GM12801 (cell line): ENCODE data around the gene RPRD2.

ENCODE experiments used
- TF ChIP-seq, protein P1 (sequence below): IDR thresholded peaks from one replicate; pipeline ENCODE4 v1.5.1; 2011; ENCODE audit warnings: control low read depth; ENCODE audit not compliant: insufficient read length; ENCODE audit errors: extremely low read depth

RPRD2 gene

GRCh38 chr1:150362721-150363425, 1.1 kb upstream of the RPRD2 start:
- TF ChIP-seq, protein P1, sequence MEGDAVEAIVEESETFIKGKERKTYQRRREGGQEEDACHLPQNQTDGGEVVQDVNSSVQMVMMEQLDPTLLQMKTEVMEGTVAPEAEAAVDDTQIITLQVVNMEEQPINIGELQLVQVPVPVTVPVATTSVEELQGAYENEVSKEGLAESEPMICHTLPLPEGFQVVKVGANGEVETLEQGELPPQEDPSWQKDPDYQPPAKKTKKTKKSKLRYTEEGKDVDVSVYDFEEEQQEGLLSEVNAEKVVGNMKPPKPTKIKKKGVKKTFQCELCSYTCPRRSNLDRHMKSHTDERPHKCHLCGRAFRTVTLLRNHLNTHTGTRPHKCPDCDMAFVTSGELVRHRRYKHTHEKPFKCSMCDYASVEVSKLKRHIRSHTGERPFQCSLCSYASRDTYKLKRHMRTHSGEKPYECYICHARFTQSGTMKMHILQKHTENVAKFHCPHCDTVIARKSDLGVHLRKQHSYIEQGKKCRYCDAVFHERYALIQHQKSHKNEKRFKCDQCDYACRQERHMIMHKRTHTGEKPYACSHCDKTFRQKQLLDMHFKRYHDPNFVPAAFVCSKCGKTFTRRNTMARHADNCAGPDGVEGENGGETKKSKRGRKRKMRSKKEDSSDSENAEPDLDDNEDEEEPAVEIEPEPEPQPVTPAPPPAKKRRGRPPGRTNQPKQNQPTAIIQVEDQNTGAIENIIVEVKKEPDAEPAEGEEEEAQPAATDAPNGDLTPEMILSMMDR = no peak

- TF ChIP-seq, protein P1 = no peak
These were observed 470 bp downstream of the RPRD2 start for GRCh38 chr1:150364231-150365003.

DNA sequence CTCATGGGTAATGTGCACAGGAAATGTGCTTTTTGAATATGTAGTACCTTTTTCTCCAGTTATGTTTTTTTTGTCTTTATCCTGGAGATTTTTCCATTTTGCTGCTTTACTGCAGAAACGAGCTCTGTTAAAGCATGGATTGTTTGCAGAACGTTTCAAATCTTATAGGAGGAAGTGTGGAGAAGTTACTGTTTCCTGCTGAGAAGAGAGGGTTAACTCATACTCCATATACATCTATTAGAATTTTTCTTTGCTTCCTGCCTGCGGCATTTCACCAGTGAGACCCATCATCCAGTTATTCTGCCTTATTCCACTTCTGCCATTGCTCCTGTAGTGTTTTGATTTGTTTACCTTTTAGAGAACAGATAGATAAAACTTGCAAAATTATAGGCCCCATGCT, 2.0 kb downstream of the RPRD2 start:
- TF ChIP-seq, protein P1 = no peak

GRCh38 chr1:150366416-150367296, 2.7 kb downstream of the RPRD2 start:
- TF ChIP-seq, protein P1 = no peak

DNA sequence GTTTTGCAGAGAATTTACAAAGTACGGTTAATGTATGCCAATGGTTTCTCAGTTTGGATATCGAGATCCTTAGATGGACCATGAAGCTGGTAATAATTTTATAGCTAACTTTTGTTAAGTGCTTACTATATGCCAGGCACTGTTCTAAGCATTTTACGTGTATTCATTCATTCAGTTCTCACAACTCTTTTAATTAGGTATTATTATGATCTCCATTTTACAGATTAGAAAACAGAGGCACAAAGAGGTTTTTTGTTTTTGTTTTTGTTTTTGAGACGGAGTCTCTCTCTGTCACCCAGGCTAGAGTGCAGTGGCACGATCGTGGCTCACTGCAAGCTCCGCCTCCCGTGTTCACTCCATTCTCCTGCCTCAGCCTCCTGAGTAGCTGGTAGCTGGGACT, 7.2 kb downstream of the RPRD2 start:
- TF ChIP-seq, protein P1 = no peak

DNA sequence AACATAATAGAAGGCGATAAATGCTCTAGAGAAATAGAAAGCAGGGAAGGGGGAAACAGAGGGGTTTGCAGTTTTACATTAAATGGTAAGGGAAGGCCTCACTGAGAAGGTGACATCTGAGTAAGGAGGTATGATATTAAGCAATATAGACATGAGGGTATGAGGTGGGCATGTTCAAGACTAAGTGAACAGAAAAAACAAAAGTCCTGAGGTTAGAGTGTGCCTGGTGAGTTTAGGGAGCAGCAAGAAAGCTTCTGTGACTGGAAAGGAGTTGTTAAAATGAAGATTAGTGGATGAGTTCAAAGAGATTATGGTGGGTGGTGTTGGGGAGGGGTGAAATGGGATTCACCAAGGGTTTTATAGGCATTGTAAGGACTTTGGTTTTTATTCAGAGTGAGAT, 8.6 kb downstream of the RPRD2 start:
- TF ChIP-seq, protein P1 = no peak

DNA sequence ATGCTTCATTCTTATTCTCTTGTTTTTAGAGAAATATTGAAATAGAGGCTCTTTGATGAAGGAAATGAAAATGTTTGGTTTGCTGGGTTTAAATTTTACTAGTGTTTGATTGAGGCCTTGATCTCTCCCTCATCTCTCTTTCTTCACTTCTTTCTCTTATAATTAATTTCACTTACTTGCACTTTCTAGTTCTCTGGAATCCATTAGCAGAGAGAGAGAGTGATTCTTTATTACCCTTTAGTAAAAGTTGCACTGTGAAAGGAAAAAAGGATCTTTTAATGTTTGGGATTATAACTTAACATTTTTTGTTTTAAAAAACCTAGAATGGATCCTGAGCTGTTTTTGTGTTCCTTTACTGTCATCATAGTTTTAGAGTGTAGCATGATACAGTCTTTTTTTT, 12.2 kb downstream of the RPRD2 start:
- TF ChIP-seq, protein P1 = no peak
